GM23248 (cell line): ENCODE data around the gene VSX2.

ENCODE experiments used
- EZH2 ChIP-seq: fragments of 200-600 bp; sonication (generic); IDR thresholded peaks from 2 replicates; pipeline ENCODE4 v1.6.1; 2018; ENCODE audit warnings: antibody characterized with exemption, mild to moderate bottlenecking; ENCODE audit not compliant: insufficient read depth, poor library complexity, severe bottlenecking
- EZH2phosphoT487 ChIP-seq: fragments of 200-600 bp; sonication (generic); IDR thresholded peaks from 2 replicates; pipeline ENCODE4 v1.6.1; 2018; ENCODE audit warnings: antibody characterized with exemption, moderate library complexity, mild to moderate bottlenecking, low read depth; ENCODE audit not compliant: insufficient read depth

GRCh38 chr14:74271365-74271764 is 32.1 kb downstream of the VSX2 start:
- TF ChIP-seq EZH2 (no peak), EZH2phosphoT487 (no peak)
